K562 (cell line): Measurements from ENCODE around the gene NFATC1. TPM values are rescaled to one million over a fixed set of nuclear protein-coding genes. Genes with fewer than 3 reads are reported as not detected.

Experiments
- ATAC-seq: fragments of 200-7000 bp; cut with Tn5 transposase; 3 replicates; pipeline ENCODE4 v1.9.1; 2020; ENCODE audit warnings: moderate library complexity
- BruUV-seq: library from RNA; stranded (reverse); fragments of 400-500 nt; replicated peaks from 2 replicates; lab custom pipeline; 2021; lab: Mats Ljungman, UMichigan
- CTCF ChIA-PET: fragments of 300-600 bp; formaldehyde crosslinking; extraction: SDS; loops from one replicate; lab custom pipeline; 2021; ENCODE audit warnings: low intra/inter-chr PET ratio; lab: Yijun Ruan, JAX
- POLR2A ChIA-PET: fragments of 300-600, 350-650 bp; sonication (Branson Sonifier 250); formaldehyde crosslinking; extraction: SDS; loops from one replicate; lab custom pipeline; 2021; ENCODE audit warnings: antibody characterized with exemption, inconsistent platforms; lab: Yijun Ruan, JAX
- DNase-seq, 4 experiments: peaks; one replicate each; pipeline versions ENCODE4 v3.0.0 to v3.0.0-alpha.2; 2011 to 2018; ENCODE audit warnings: low spot score in 3 of 4, mixed read lengths in 3 of 4; ENCODE audit errors: extremely low read depth in 1 of 4
- FAIRE-seq: peaks from 2 replicates; lab custom pipeline; 2011; peaks lifted over from hg19 to GRCh38; lab: Jason Lieb, UNC
- H2AFZ ChIP-seq: 2 replicates; pipeline ENCODE4 v1.6.0; 2011; ENCODE audit warnings: low read depth, low read length, control low read depth, inconsistent platforms
- H3K27ac ChIP-seq: fragments of 200-600 bp; 3 replicates; pipeline ENCODE4 v1.8.0; 2011; ENCODE audit warnings: low read depth, mild to moderate bottlenecking, control low read depth, inconsistent platforms, low read length, moderate library complexity, mixed read lengths; ENCODE audit errors: extremely low read depth
- H3K27me3 ChIP-seq, 2 experiments: fragments of 300-600 bp in 1 of 2; 2 replicates in 1 of 2; 3 replicates in 1 of 2; pipeline versions ENCODE4 v1.6.0 to v1.8.0; 2011; ENCODE audit warnings: inconsistent platforms in 2 of 2, low read length in 2 of 2, mild to moderate bottlenecking in 1 of 2, mixed read lengths in 1 of 2, moderate library complexity in 1 of 2; ENCODE audit not compliant: control insufficient read depth in 2 of 2, insufficient read depth in 2 of 2
- H3K36me3 ChIP-seq: fragments of 300-600 bp; 3 replicates; pipeline ENCODE4 v1.8.0; 2011; ENCODE audit warnings: mild to moderate bottlenecking, low read length, inconsistent platforms; ENCODE audit not compliant: control insufficient read depth, insufficient read depth
- H3K4me1 ChIP-seq, 2 experiments: fragments of 200-600 bp in 1 of 2; replicated peaks in 1 of 2; 2 replicates in 1 of 2; 3 replicates in 1 of 2; pipeline versions ENCODE4 v1.5.1 to v1.8.0; 2011; ENCODE audit warnings: inconsistent platforms in 2 of 2, low read length in 2 of 2, mild to moderate bottlenecking in 1 of 2, mixed read lengths in 1 of 2, moderate library complexity in 1 of 2; ENCODE audit not compliant: control insufficient read depth in 2 of 2, insufficient read depth in 2 of 2
- H3K4me2 ChIP-seq: 2 replicates; pipeline ENCODE4 v1.6.1; 2011; ENCODE audit warnings: low read length, control low read depth, inconsistent platforms, mixed read lengths; ENCODE audit not compliant: insufficient read depth
- H3K4me3 ChIP-seq: fragments of 200-600 bp; sonication (generic), shearing (Covaris generic); 2 replicates; pipeline ENCODE4 v1.5.1; 2016; ENCODE audit warnings: control low read depth, inconsistent platforms
- H3K79me2 ChIP-seq: fragments of 200-600 bp; 3 replicates; pipeline ENCODE4 v1.8.0; 2011; ENCODE audit warnings: low read length, inconsistent platforms; ENCODE audit not compliant: control insufficient read depth, insufficient read depth
- H3K9ac ChIP-seq, 2 experiments: 2 replicates each; pipeline versions ENCODE4 v1.6.0 to v1.6.1; 2011; ENCODE audit warnings: low read depth in 2 of 2, low read length in 2 of 2, control low read depth in 1 of 2, inconsistent platforms in 1 of 2, mild to moderate bottlenecking in 1 of 2, mixed read lengths in 1 of 2; ENCODE audit not compliant: insufficient read depth in 1 of 2
- H3K9me1 ChIP-seq: one replicate; pipeline ENCODE4 v1.6.0; 2011; ENCODE audit warnings: inconsistent platforms, mild to moderate bottlenecking, low read length, moderate library complexity; ENCODE audit not compliant: control insufficient read depth, insufficient read depth
- H3K9me3 ChIP-seq: replicated peaks from 2 replicates; pipeline ENCODE4 v1.5.1; 2011; ENCODE audit warnings: low read depth, low read length, inconsistent platforms; ENCODE audit not compliant: control insufficient read depth, insufficient read depth
- H4K20me1 ChIP-seq: replicated peaks from 2 replicates; pipeline ENCODE4 v1.6.1; 2011; ENCODE audit warnings: low read length, inconsistent platforms, mixed read lengths; ENCODE audit not compliant: control insufficient read depth, insufficient read depth
- CCNT2 ChIP-seq: IDR thresholded peaks from 2 replicates; pipeline ENCODE4 v1.6.1; 2011; ENCODE audit warnings: borderline replicate concordance, low read depth, mild to moderate bottlenecking, moderate library complexity, mixed read lengths, low read length; ENCODE audit not compliant: insufficient read length; ENCODE audit errors: extremely low read depth
- HDAC8 ChIP-seq: fragments of 450-650 bp; IDR thresholded peaks from 2 replicates; pipeline ENCODE4 v1.6.1; 2016; ENCODE audit warnings: mild to moderate bottlenecking, missing genetic modification characterization, moderate library complexity, missing compliant biosample characterization
- MCM5 ChIP-seq: fragments of 450-650 bp; IDR thresholded peaks from 2 replicates; pipeline ENCODE4 v1.6.1; 2016; ENCODE audit warnings: low read depth
- MLLT1 ChIP-seq, 2 experiments: fragments of 450-650 bp; IDR thresholded peaks; 2 replicates each; pipeline ENCODE4 v1.6.1; 2016
- NKRF ChIP-seq: fragments of 450-650 bp; IDR thresholded peaks from 2 replicates; pipeline ENCODE4 v1.6.1; 2016; ENCODE audit warnings: borderline replicate concordance
- POLR2G ChIP-seq: fragments of 200-400 bp; formaldehyde crosslinking; IDR thresholded peaks from 2 replicates; pipeline ENCODE4 v1.6.1; 2017; ENCODE audit warnings: low read depth, mild to moderate bottlenecking, antibody characterized with exemption, low read length, moderate library complexity
- SRSF9 ChIP-seq: fragments of 200-400 bp; formaldehyde crosslinking; IDR thresholded peaks from 2 replicates; pipeline ENCODE4 v1.6.1; 2017; ENCODE audit warnings: low read depth, low read length, borderline replicate concordance
- ZBED1 ChIP-seq: IDR thresholded peaks from 2 replicates; pipeline ENCODE4 v1.6.1; 2014
- ZHX1 ChIP-seq: fragments of 150-350 bp; conservative IDR thresholded peaks from 2 replicates; pipeline ENCODE4 v1.6.1; 2014; ENCODE audit warnings: low read length
- WGBS: fragments of 100-300 bp; shearing (Covaris generic); methylation state at CpG from one replicate; pipeline ENCODE4 v1.1.6; 2016; ENCODE audit warnings: low coverage, mixed read lengths; ENCODE audit not compliant: insufficient coverage; ENCODE audit errors: missing lambda C conversion rate; 5-methylcytosine and 5-hydroxymethylcytosine counted together
- in situ Hi-C: fragments of 300-500 bp; cut with MboI; formaldehyde crosslinking; loops from 4 replicates; pipeline ENCODE4 v1.15.0; 2018; ENCODE audit warnings: inconsistent platforms, mixed read lengths
- intact Hi-C: fragments of 100-400 bp; cut with micrococcal nuclease; formaldehyde crosslinking; loops from 2 replicates; pipeline ENCODE4 v1.14.2; 2022
- polyA plus RNA-seq, 8 experiments: library from polyadenylated mRNA; depleted of rRNA in 4 of 8; stranded (reverse) in 5 of 8; unstranded in 3 of 8; fragments of >200 nt; fragmentation: Nextera tagmentation in 2 of 8; fragmentation: Illumina TruSeq in 1 of 8; extraction: Ambion mirVana in 2 of 8; extraction: Trizol in 1 of 8; gene quantifications; 2 replicates each; pipeline versions ENCODE4 v1.2.1 to v1.2.3, GENCODE V29; 2011 to 2014; ENCODE audit warnings: inconsistent platforms in 1 of 8, missing spikeins in 1 of 8
- total RNA-seq, 7 experiments: library from RNA; depleted of rRNA in 6 of 7; stranded (reverse); fragments of >200 nt in 6 of 7; fragmentation: Illumina TruSeq in 2 of 7; extraction: Trizol in 2 of 7; gene quantifications; 2 replicates each; pipeline versions ENCODE4 v1.2.1 to v1.2.3, GENCODE V29; 2011 to 2021; ENCODE audit warnings: low replicate concordance in 1 of 7

The NFATC1 gene
- total and polyA plus RNA-seq, 9 of the 15 experiments (the other 6 are each of a cell fraction or from before 2014, with no cell fraction given): 1.1 to 16.4 (median 2.5) TPM

- in situ Hi-C loops: no loop called here
- no peak for DNase-seq
- peaks cover 11 to 65% of the 10 kb centered on the region in 2 experiments; a peak in 3 of 5 replicates for H3K27me3 ChIP-seq
- no peaks in the 10 kb centered on the region for H3K36me3 ChIP-seq
- peaks cover 3% of the 10 kb centered on the region for H3K9me3 ChIP-seq
- no peak overlapping the region for H3K27ac ChIP-seq
- CTCF ChIA-PET: no interaction called here
- FAIRE-seq: no peak
- no peak overlapping the region for H3K9ac ChIP-seq
- no peaks in the 10 kb centered on the region for H3K79me2 ChIP-seq
- H3K4me3 ChIP-seq: no peak overlapping the region
- intact Hi-C loops: no loop called here
- POLR2A ChIA-PET: no interaction called here
- no peak overlapping the region for H3K4me2 ChIP-seq
- H4K20me1 ChIP-seq: peaks cover 3% of the 10 kb centered on the region; the same call in 1 of the 2 replicates
- 2% methylated on average over 9 of the region's 18 CpGs for WGBS
- no TSS peak for BruUV-seq
- no peak for ATAC-seq
- no peak overlapping the region for H2AFZ ChIP-seq
- peaks cover 0 to 5% of the 10 kb centered on the region in 2 experiments; a peak in 2 of 5 replicates for H3K4me1 ChIP-seq
- no peaks in the 10 kb centered on the region for H3K9me1 ChIP-seq
- TF ChIP-seq MLLT1 (IDR thresholded peaks at IDR 0.05) (no peak), POLR2G (no peak), SRSF9 (no peak), ZHX1 (no peak), NKRF (no peak), CCNT2 (no peak), MCM5 (no peak), HDAC8 (no peak), ZBED1 (no peak)
Observed at GRCh38 chr18:79572093-79572780, 176.5 kb downstream of the NFATC1 start.
